NCI-H82 treated with DMSO at 0.1 percent for 48 hours (cell line): ENCODE results near the gene PABPN1L.
"Not testable (repeated sequence)": the region's sequence is repeated elsewhere in the genome, so short reads cannot be mapped to it uniquely, and the experiment has no call there.

ENCODE experiments used
- DNase-seq: peaks from one replicate; lab custom pipeline; 2025; ENCODE audit not compliant: unreplicated experiment; lab: John Stamatoyannopoulos, UW

PABPN1L gene

GRCh38 chr16:88833086-88833485 is 33.4 kb downstream of the PABPN1L start:
- DNase-seq, result no peak

- DNase-seq, result no peak
Measured at GRCh38 chr16:88831838-88832237, 34.6 kb downstream of the PABPN1L start.

GRCh38 chr16:88830783-88831182 is 35.7 kb downstream of the PABPN1L start:
- no peak for DNase-seq

GRCh38 chr16:88830258-88830657 is 36.2 kb downstream of the PABPN1L start:
- no peak for DNase-seq

GRCh38 chr16:88828711-88829110 is 37.7 kb downstream of the PABPN1L start:
- no peak for DNase-seq

GRCh38 chr16:88827727-88828126 is 38.7 kb downstream of the PABPN1L start:
- no peak for DNase-seq

- DNase-seq, result no peak
Measured at GRCh38 chr16:88826070-88826840, 40.2 kb downstream of the PABPN1L start.

GRCh38 chr16:88825146-88825545 is 41.3 kb downstream of the PABPN1L start:
- no peak for DNase-seq

- DNase-seq, result no peak
Measured at GRCh38 chr16:88824256-88825077, 42.0 kb downstream of the PABPN1L start.

GRCh38 chr16:88823646-88824045 is 42.8 kb downstream of the PABPN1L start:
- DNase-seq, result not testable (repeated sequence)

GRCh38 chr16:88822281-88823040 is 44.0 kb downstream of the PABPN1L start:
- DNase-seq, result no peak

- DNase-seq, result no peak
Measured at GRCh38 chr16:88821168-88821850, 45.2 kb downstream of the PABPN1L start.

- no peak for DNase-seq
Measured at GRCh38 chr16:88820385-88821025, 46.0 kb downstream of the PABPN1L start.

- DNase-seq, result no peak
Measured at GRCh38 chr16:88819126-88819525, 47.3 kb downstream of the PABPN1L start.

- DNase-seq, result no peak
Measured at GRCh38 chr16:88818575-88818874, 47.9 kb downstream of the PABPN1L start.

GRCh38 chr16:88817785-88818574 is 48.5 kb downstream of the PABPN1L start:
- DNase-seq, result no peak

GRCh38 chr16:88816736-88817535 is 49.5 kb downstream of the PABPN1L start:
- no peak for DNase-seq

GRCh38 chr16:88815901-88816589 is 50.4 kb downstream of the PABPN1L start:
- no peak for DNase-seq
